COLO668 (cell line): ENCODE data around the gene MACIR.
"Not testable (repeated sequence)": the region's sequence is repeated elsewhere in the genome, so short reads cannot be mapped to it uniquely, and the experiment has no call there.

ENCODE experiments used
- DNase-seq: peaks from one replicate; lab custom pipeline; 2025; ENCODE audit not compliant: unreplicated experiment; lab: John Stamatoyannopoulos, UW

MACIR gene, protein sequence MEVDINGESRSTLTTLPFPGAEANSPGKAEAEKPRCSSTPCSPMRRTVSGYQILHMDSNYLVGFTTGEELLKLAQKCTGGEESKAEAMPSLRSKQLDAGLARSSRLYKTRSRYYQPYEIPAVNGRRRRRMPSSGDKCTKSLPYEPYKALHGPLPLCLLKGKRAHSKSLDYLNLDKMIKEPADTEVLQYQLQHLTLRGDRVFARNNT

GRCh38 chr5:103258368-103258956 is at the start of gene MACIR:
Gene MACIR, plus strand, starts transcription at chr5:103258763. Its CDS starts 17,157 bp downstream, at chr5:103275920.
- DNase-seq, result peak; percentile 88

- DNase-seq, result no peak
Measured at GRCh38 chr5:103209065-103209464, 49.5 kb upstream of the MACIR start.

- DNase-seq, result no peak
Measured at GRCh38 chr5:103210952-103211351, 47.6 kb upstream of the MACIR start.

- DNase-seq, result no peak
Measured at GRCh38 chr5:103211576-103212561, 46.7 kb upstream of the MACIR start.

DNA sequence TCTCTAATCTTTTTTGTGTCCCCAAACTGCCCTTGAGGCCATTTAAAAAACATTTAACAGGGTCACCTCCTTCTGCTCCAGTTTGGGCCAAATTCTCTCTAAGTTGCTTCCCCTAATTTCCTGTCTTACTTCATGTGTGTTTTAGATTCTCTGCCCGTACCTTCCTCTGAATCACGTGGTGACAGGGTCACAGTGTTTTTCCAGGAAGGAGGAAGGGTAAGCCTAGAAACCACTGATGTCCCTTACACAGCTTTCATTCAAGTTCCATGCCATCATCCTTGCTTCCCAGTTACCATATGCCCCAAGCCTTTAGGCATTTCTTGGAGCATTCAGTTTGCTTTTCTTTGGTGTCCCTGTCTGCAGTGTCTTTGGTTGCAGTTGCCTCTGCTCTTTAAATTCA is 42.4 kb upstream of the MACIR start:
- no peak for DNase-seq

- DNase-seq, result no peak
Measured at GRCh38 chr5:103216697-103217096, 41.9 kb upstream of the MACIR start.

- DNase-seq, result no peak
Measured at GRCh38 chr5:103217101-103217500, 41.5 kb upstream of the MACIR start.

GRCh38 chr5:103218164-103218563 is 40.4 kb upstream of the MACIR start:
- no peak for DNase-seq

DNA sequence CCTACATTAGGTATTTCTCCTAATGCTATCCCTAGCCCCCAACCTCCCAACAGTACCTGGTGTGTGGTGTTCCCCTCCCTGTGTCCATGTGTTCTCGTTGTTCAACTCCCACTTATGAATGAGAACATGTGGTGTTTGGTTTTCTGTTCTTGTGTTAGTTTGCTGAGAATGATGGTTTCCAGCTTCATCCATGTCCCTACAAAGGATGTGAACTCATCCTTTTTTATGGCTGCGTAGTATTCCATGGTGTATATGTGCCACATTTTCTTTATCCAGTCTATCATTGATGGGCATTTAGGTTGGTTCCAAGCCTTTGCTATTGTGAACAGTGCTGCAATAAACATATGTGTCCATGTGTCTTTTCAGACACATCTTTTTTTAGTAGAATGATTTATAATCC is 39.5 kb upstream of the MACIR start:
- DNase-seq, result not testable (repeated sequence)

GRCh38 chr5:103223031-103223955 is 35.3 kb upstream of the MACIR start:
- no peak for DNase-seq

DNA sequence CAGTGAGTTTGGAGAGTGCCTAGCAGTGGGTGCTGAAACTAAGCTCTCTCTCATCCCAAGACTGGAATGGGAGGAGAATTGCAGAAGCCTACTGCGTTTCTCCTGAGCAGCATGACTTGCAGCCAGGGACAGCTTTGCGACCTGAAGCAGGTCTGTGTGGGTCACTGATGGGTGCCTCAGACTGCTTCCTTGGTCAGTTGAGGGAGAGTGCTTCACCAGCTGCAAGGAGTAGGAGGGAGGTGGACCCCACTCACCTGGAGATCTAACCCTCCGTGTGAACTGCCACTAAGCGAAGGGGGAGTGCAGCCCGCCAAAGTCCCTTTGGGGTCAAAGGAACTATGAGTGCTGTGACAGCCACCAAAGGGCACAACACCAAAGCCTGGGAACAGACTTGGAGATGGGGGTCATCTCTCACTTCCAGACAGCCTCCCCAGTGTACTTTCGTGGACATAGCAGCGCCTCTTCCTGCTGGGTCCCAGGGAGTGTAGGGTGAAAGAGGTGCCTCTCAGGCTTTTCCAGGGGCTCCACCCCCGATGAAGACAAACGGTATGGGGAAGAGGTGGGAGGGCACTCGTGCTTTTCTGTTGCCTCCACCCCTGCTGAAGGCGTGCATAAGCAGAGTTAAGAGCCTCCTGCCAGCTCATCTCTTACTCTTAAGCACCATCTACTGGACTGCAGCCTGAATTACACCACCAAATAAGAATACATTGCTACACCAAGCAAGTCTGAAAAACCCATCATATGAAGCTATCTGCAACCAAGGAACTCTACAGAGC is 34.3 kb upstream of the MACIR start:
- peak; percentile 17 for DNase-seq

DNA sequence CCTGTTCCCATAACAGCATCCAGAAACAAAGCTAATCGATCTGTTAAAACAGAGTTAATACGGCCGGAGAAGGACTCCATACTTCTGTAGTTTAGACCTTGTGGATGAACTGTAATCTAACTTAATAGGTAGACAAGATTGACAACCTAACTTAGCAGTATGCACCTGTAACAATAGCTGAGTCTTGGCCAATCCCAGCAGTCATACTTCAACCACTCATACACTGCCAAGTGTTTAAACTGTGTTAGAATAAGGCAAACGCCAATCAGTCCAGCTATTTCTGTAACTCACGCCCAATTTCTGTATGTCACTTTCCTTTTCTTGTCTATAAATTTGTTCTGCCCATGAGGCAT is 33.7 kb upstream of the MACIR start:
- DNase-seq, result no peak

DNA sequence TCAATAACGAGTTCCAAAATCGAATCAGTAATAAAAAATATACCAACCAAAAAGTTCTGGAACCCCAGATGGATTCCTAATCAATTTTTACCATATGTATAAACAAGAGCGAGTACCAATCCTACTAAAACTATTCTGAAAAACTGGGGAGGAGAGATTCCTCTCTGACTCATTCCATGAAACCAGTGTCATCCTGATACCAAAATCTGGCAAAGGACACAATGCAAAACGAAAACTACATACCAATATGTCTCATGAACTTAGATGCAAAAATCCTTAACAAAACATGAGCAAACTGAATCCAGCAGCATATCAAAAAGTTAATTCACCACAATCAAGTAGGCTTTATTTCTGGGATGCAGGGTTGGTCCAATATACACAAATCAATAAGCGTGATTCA is 30.5 kb upstream of the MACIR start:
- DNase-seq, result no peak

GRCh38 chr5:103228588-103228987 is 30.0 kb upstream of the MACIR start:
- DNase-seq, result no peak

DNA sequence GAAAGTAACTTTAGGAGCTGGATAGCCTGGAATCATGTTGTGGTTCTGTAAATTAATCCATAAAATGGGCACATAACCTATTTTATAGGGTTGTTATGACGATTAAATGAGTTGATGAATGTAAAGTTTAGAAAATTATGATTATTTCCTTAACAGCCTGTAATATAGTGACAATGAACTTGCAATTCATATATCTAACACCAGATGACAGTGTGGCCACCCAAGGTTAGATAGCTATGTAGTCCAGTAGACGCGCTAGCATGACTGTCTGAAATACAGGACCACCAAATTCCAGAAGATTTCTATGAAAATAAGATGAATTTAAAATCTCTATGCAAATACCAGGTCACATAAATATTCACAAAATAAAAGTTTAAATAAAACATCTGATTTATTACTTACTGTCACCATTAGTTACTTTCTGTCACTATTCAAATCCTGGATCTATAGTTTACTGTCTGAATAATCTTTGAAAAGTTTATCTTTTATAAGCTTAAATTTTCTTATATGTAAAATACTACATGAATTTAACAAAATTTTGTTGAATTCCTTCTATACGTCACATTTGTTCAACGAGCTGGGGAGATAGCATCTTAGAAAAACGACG is 26.1 kb upstream of the MACIR start:
- DNase-seq, result no peak

GRCh38 chr5:103234239-103234975 is 24.2 kb upstream of the MACIR start:
- no peak for DNase-seq

GRCh38 chr5:103235891-103236290 is 22.7 kb upstream of the MACIR start:
- DNase-seq, result no peak

GRCh38 chr5:103237778-103238177 is 20.8 kb upstream of the MACIR start:
- no peak for DNase-seq

GRCh38 chr5:103243665-103244064 is 14.9 kb upstream of the MACIR start:
- no peak for DNase-seq
